Activated CD8-positive, alpha-beta T cell treated with anti-CD3 and anti-CD28 coated beads for 36 hours (primary cell): ENCODE results near the gene RHBDD1. TPM values are rescaled to one million over a fixed set of nuclear protein-coding genes. Genes with fewer than 3 reads are reported as not detected.
A peak's percentile ranks its signal among the peaks of the same experiment; 100 is the strongest.

Source experiments
- ATAC-seq: fragments of 200-7000 bp; cut with Tn5 transposase; one replicate; pipeline ENCODE4 v1.10.0; 2021; ENCODE audit warnings: mild to moderate bottlenecking, moderate library complexity
- CTCF ChIA-PET: fragments of 350-600 bp; sonication (Branson Sonifier 250); formaldehyde crosslinking; loops from one replicate; lab custom pipeline; 2021; ENCODE audit warnings: antibody characterized with exemption; lab: Charles Lee
- POLR2A ChIA-PET: fragments of 350-600 bp; sonication (Branson Sonifier 250); formaldehyde crosslinking; loops from one replicate; lab custom pipeline; 2021; ENCODE audit warnings: antibody characterized with exemption; lab: Charles Lee
- DNase-seq: peaks from one replicate; pipeline ENCODE4 v3.0.0-alpha.2; 2020
- H3K27ac Mint-ChIP-seq: one replicate; pipeline ENCODE4 v1.8.0; 2021; ENCODE audit warnings: mild to moderate bottlenecking, mixed read lengths
- H3K27me3 Mint-ChIP-seq: one replicate; pipeline ENCODE4 v1.8.0; 2021; ENCODE audit warnings: mixed read lengths
- H3K36me3 Mint-ChIP-seq: one replicate; pipeline ENCODE4 v1.8.0; 2021; ENCODE audit warnings: low read depth, mixed read lengths
- H3K4me1 Mint-ChIP-seq: one replicate; pipeline ENCODE4 v1.8.0; 2021; ENCODE audit warnings: low read depth, mixed read lengths
- H3K4me3 Mint-ChIP-seq: one replicate; pipeline ENCODE4 v1.8.0; 2021; ENCODE audit warnings: mild to moderate bottlenecking, moderate library complexity, mixed read lengths
- H3K9me3 Mint-ChIP-seq: one replicate; pipeline ENCODE4 v1.8.0; 2021; ENCODE audit warnings: mixed read lengths
- intact Hi-C: fragments of 100-400 bp; cut with micrococcal nuclease; formaldehyde crosslinking; loops from one replicate; pipeline ENCODE4 v1.10.0; 2022
- total RNA-seq, 2 experiments: library from RNA; stranded (reverse); gene quantifications; one replicate each; pipeline ENCODE4 v1.2.3, GENCODE V29; 2021
- TF ChIP-seq, protein P1 (sequence below): fragments of 200-600 bp; IDR thresholded peaks from one replicate; pipeline ENCODE4 v1.8.0; 2022; ENCODE audit warnings: antibody characterized with exemption, mild to moderate bottlenecking

Gene RHBDD1
- total RNA-seq, 2 experiments from 2014 or later = 34.3 to 35.9 TPM

DNA sequence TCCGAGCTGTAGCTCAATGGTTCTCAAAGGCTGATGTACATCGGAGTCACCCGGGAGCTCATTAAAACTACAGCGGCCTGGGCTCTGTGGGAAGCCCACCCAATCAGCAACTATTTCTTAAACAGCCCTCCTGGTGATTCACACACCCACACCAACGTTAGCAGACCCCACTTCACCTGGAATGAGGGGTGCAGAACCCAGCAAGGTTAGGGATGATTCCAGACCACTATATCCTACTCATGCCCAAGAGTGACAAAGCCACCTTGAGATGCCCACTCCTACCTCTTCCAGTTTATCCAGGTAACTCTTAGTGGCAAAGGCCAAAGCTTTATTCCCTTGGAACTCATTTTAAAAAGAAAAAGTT, 149.7 kb downstream of the RHBDD1 start:
- no peak for ATAC-seq
- H3K9me3 Mint-ChIP-seq = no peaks in the 10 kb centered on the region
- H3K27ac Mint-ChIP-seq = no peak overlapping the region
- POLR2A ChIA-PET = interaction anchor here (1.9 kb wide), 1 partner anchor 150 kb away, joined by 13 read pairs; the partner anchor contains the start of gene RHBDD1
- peaks cover 22% of the 10 kb centered on the region for H3K4me1 Mint-ChIP-seq
- no peak for DNase-seq
- H3K36me3 Mint-ChIP-seq = peaks cover 8% of the 10 kb centered on the region
- CTCF ChIA-PET = interaction anchor here (0.6 to 2.9 kb wide), 10 partner anchors 9 to 188 kb away, joined by 3 to 24 read pairs (median 4); no protein-coding TSS in a partner anchor
- no peaks in the 10 kb centered on the region for H3K27me3 Mint-ChIP-seq
- H3K4me3 Mint-ChIP-seq = no peak overlapping the region
- intact Hi-C loops = loop anchor here (5.0 kb wide), 1 partner anchor 183 kb away; no protein-coding TSS in a partner anchor
- TF ChIP-seq, protein P1, sequence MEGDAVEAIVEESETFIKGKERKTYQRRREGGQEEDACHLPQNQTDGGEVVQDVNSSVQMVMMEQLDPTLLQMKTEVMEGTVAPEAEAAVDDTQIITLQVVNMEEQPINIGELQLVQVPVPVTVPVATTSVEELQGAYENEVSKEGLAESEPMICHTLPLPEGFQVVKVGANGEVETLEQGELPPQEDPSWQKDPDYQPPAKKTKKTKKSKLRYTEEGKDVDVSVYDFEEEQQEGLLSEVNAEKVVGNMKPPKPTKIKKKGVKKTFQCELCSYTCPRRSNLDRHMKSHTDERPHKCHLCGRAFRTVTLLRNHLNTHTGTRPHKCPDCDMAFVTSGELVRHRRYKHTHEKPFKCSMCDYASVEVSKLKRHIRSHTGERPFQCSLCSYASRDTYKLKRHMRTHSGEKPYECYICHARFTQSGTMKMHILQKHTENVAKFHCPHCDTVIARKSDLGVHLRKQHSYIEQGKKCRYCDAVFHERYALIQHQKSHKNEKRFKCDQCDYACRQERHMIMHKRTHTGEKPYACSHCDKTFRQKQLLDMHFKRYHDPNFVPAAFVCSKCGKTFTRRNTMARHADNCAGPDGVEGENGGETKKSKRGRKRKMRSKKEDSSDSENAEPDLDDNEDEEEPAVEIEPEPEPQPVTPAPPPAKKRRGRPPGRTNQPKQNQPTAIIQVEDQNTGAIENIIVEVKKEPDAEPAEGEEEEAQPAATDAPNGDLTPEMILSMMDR = peak; percentile 36

DNA sequence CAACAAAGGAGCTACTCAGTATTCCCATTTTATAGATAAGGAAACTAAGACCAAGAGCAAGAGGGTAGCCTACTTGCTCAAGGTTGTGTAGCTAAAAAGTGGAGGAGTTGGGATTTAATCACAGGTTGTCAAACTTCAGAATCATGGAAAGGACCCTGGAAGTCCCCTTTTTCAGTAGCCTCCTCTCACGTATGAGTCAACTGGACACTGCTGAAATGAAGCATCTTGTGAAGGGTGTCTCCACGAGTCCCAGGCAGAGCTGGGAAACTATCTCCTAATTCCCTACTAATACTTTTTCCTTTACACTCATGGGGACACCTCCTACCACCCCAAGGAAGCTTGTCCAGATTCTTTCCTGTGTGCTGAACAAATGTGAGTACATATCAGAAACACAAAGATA, 155.8 kb downstream of the RHBDD1 start:
- Mint-ChIP-seq H3K36me3 (peaks cover 16% of the 10 kb centered on the region), H3K4me1 (peaks cover 5% of the 10 kb centered on the region), H3K27ac (no peak overlapping the region), H3K4me3 (no peak overlapping the region), H3K9me3 (no peaks in the 10 kb centered on the region), H3K27me3 (no peaks in the 10 kb centered on the region)
- ATAC-seq = no peak
- DNase-seq = no peak
- CTCF ChIA-PET = interaction anchor here (0.7 to 1.5 kb wide), 2 partner anchors 181 to 191 kb away, joined by 3 read pairs; no protein-coding TSS in a partner anchor
- POLR2A ChIA-PET = no interaction called here
- TF ChIP-seq, protein P1 = no peak
- intact Hi-C loops = no loop called here

DNA sequence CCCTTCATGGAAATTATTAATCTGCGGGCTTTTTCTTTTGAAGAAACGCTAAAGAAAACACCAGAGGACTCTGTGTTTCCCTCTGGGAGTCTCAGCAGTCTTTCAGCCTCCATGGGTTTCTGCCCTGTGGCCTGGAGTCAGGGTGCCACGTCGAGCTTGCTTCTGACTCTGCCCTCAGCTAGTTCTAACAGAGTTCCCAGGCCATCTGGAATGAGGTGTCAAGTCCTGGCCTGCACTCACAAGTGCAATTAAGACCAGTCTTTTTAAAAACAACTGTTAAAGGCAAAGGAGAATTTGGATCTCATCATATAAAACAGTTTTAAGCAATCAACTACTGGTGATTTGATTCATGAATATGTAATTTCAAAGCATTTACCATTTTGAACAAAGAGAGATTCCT, 157.3 kb downstream of the RHBDD1 start:
- Mint-ChIP-seq H3K36me3 (peaks cover 17% of the 10 kb centered on the region), H3K4me1 (peaks cover 5% of the 10 kb centered on the region), H3K9me3 (no peaks in the 10 kb centered on the region), H3K27me3 (no peaks in the 10 kb centered on the region), H3K27ac (no peak overlapping the region), H3K4me3 (no peak overlapping the region)
- ChIA-PET POLR2A (no interaction called here), CTCF (interaction anchor here (2.2 kb wide), 1 partner anchor 8 kb away, joined by 8 read pairs; no protein-coding TSS in a partner anchor)
- intact Hi-C loops = no loop called here
- DNase-seq = no peak
- ATAC-seq = no peak
- TF ChIP-seq, protein P1 = no peak

DNA sequence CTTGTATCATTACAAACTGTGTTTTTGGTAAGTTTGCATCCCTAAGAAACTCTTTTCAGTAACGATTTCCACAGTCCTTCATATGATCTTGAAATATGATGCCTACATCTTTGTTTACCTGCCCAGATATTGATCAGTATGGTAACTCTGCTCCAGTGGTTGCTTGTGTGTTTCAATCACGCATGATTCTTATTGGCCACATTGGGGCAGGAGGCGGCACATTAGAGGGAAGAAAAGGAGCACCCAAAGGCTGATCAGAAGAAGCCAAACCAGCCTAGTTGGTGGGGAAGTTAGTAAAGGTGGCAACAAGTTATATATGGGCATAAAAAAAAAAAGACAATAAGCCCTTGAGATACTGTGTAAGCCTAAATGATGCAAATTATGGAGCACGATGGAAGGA, 158.9 kb downstream of the RHBDD1 start:
- ATAC-seq (no peak), DNase-seq (no peak)
- ChIA-PET POLR2A (no interaction called here), CTCF (interaction anchor here (1.1 to 2.2 kb wide), 2 partner anchors 9 to 193 kb away, joined by 3 to 8 read pairs; no protein-coding TSS in a partner anchor)
- Mint-ChIP-seq H3K27me3 (no peaks in the 10 kb centered on the region), H3K27ac (no peak overlapping the region), H3K9me3 (no peaks in the 10 kb centered on the region), H3K4me3 (no peak overlapping the region), H3K36me3 (peaks cover 25% of the 10 kb centered on the region), H3K4me1 (peaks cover 5% of the 10 kb centered on the region)
- TF ChIP-seq, protein P1 = no peak
- intact Hi-C loops = no loop called here

DNA sequence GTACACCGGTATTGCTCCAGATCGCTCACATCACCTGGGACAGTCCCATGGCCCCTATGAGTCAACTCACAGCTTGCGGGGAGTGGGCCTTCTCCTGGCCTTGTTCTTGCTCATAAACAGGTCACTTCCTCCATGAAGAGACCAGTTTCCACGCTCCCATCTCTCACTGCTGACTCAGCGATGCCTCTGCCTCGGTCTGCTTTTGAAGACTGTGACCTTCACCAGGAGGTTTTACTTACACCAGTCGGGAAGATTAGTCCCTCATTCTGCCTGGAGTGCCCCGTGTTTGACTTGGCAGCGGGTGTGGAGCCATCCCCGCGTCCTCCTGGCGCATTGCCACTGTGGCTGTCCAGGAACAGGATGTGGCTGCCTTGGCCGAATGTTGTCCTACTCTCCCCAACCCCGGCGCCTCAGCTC, 159.8 kb downstream of the RHBDD1 start:
- H3K36me3 Mint-ChIP-seq = peaks cover 34% of the 10 kb centered on the region
- no peak overlapping the region for H3K4me3 Mint-ChIP-seq
- ChIA-PET POLR2A (no interaction called here), CTCF (interaction anchor here (1.1 kb wide), 1 partner anchor 194 kb away, joined by 3 read pairs; no protein-coding TSS in a partner anchor)
- H3K27me3 Mint-ChIP-seq = no peaks in the 10 kb centered on the region
- no peaks in the 10 kb centered on the region for H3K9me3 Mint-ChIP-seq
- TF ChIP-seq, protein P1 = no peak
- peak; percentile 70 for DNase-seq
- intact Hi-C loops = no loop called here
- no peak overlapping the region for H3K27ac Mint-ChIP-seq
- peaks cover 5% of the 10 kb centered on the region for H3K4me1 Mint-ChIP-seq
- peak; percentile 98 for ATAC-seq
